ENCODE measurements around the gene DMRT2.

DNA sequence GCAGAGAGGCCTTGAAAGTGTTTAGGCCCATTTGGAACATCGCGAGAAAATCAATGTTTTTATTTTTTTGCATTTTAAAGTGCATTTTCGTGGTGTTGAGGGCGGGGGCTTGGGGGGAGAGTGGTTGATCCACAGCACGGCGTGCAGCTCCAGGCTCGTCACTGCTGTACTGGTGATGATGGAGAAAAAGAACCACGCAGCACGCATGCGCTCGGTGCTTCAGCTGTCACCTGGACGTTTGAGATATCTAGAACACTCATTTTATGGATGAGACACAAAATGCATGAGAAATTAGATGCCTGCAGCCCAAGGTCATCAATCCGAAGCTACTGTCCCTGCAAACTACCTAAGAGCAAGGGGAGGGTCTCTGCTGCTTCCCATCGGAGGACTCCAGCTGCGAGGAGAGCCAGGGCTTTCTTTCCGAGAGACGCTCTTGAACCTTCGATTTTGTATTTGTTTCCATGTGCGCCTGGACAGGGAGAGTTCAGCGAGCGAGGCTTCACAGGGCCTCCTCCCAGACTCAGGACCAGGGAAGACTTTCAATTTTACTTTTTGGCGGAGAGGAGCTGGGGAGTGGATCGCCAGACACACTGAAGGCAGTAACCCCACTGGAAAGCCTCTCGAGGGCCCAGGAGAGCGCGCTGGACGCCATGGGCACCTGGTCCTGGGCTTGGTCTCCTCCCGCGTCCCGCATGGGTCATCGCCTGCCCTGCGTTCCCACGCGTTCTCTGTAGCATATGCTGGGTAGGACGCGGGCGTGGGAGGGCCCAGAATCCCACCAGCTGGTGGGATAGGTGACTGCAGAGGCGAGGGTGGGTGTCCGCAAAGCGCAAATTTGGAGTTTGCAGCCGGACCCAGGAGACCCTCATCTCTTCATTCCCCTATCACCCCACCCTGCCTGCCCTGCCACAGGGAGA lies 2.5 kb downstream of the DMRT2 start:
- TF ChIP-seq EP300 (IDR thresholded peaks at IDR 0.05; ENCODE audit: borderline replicate concordance in 1 of 2, low read depth in 2 of 2, low read length in 2 of 2) (no peak), RAD21 (IDR thresholded peaks at IDR 0.05 in 1 of 2, conservative IDR thresholded peaks at IDR 0.05 in 1 of 2; ENCODE audit: low read depth in 2 of 2, low read length in 2 of 2) (no peak), JUND (IDR thresholded peaks at IDR 0.05; ENCODE audit: low read length) (no peak), JUN (IDR thresholded peaks at IDR 0.05; ENCODE audit: low read depth, low read length) (no peak), EZH2 (IDR thresholded peaks at IDR 0.05; ENCODE audit: low read depth, low read length, severe bottlenecking) (no peak), POLR2A (IDR thresholded peaks at IDR 0.05; ENCODE audit: control extremely low read depth in 1 of 2, low read depth in 2 of 2, low read length in 2 of 2) (no peak), ZNF274 (IDR thresholded peaks at IDR 0.05; ENCODE audit: borderline replicate concordance, extremely low read depth, low read length) (no peak), SP2 (IDR thresholded peaks at IDR 0.05; ENCODE audit: low read length) (no peak)
- TF ChIP-seq, protein P1, sequence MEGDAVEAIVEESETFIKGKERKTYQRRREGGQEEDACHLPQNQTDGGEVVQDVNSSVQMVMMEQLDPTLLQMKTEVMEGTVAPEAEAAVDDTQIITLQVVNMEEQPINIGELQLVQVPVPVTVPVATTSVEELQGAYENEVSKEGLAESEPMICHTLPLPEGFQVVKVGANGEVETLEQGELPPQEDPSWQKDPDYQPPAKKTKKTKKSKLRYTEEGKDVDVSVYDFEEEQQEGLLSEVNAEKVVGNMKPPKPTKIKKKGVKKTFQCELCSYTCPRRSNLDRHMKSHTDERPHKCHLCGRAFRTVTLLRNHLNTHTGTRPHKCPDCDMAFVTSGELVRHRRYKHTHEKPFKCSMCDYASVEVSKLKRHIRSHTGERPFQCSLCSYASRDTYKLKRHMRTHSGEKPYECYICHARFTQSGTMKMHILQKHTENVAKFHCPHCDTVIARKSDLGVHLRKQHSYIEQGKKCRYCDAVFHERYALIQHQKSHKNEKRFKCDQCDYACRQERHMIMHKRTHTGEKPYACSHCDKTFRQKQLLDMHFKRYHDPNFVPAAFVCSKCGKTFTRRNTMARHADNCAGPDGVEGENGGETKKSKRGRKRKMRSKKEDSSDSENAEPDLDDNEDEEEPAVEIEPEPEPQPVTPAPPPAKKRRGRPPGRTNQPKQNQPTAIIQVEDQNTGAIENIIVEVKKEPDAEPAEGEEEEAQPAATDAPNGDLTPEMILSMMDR (IDR thresholded peaks at IDR 0.05; ENCODE audit: control extremely low read depth in 1 of 3, insufficient read depth in 1 of 3, low read depth in 1 of 3, low read length in 3 of 3): no peak
- TF ChIP-seq, protein P2, sequence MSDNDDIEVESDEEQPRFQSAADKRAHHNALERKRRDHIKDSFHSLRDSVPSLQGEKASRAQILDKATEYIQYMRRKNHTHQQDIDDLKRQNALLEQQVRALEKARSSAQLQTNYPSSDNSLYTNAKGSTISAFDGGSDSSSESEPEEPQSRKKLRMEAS (IDR thresholded peaks at IDR 0.05): no peak

All from H1 (cell line).